Cerebellar cortex (tissue), 1 donor: ENCODE results near the gene IGFL2.
A peak's percentile ranks its signal among the peaks of the same experiment; 100 is the strongest.
"Not testable (repeated sequence)": the region's sequence is repeated elsewhere in the genome, so short reads cannot be mapped to it uniquely, and the experiment has no call there.

ENCODE experiments used
- DNase-seq: peaks from one replicate; pipeline ENCODE4 v3.0.0-alpha.2; 2015; ENCODE audit warnings: low spot score

The IGFL2 gene

DNA sequence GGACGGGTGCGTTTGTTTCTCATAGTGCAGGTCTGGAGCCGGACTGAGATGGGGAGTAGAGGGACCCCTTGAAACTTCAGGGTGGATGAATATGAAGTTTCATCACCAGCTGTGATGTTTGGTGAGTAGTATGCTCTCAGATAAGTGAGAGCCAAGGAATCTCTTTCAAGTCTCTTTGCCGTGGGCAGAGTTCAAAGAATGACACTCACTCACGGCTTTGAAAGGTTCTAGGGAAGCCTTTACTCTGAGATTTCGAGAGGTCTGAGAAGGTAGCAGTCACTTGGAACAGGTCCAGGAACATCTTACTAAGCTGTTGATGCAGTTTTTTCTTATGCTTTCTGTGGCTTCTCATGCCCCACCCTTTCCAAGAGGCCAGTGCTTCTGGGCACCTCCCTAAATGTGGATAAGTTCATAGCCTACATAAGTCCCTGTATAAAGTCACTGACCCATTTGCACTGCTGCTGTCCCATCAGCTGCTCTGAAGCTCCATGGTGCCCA is at the start of gene IGFL2:
IGFL2 (plus strand) TSS at position 448 of the 498 bp plus-strand sequence; CDS start at position 489, 41 bp downstream.
- no peak for DNase-seq

DNA sequence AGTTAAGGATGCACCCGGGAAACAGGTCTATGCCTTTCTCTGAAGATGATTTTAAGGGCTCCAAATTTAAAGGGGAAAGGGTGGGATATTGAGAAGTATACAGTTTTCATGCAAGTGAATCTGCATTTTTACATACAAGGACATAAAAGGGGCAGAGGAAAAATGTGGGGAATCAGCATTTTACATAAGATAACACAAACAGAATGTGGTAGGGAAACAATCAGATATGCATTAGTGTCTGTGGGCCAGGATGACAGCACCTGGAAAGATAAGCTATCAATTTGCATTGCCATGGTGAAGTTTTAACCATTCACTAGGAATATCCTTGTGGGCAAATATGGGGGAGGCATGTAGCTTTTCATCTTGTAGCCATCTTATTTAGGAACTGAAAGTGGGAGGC is 47.7 kb upstream of the IGFL2 start:
- no peak for DNase-seq

DNA sequence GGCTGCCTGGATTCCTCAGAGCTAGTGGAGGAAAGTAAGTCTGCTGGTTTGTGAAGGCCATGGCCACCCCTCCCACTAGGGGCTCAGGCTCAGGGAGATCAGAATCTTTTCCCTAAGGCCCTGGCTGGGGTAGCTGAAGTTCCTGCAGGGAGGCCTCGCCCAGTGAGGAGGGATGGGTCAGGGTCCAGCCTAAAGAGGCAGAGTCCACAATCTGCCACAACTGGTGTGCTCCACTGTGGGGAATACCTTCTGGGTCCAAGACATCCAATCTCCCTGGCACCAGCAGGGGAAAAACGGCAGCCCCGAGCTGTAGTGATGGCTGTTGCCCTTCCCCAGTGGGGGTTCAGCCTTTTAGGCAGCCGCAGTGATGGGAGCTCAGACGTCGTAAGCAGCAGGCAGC is 46.7 kb upstream of the IGFL2 start:
- no peak for DNase-seq

DNA sequence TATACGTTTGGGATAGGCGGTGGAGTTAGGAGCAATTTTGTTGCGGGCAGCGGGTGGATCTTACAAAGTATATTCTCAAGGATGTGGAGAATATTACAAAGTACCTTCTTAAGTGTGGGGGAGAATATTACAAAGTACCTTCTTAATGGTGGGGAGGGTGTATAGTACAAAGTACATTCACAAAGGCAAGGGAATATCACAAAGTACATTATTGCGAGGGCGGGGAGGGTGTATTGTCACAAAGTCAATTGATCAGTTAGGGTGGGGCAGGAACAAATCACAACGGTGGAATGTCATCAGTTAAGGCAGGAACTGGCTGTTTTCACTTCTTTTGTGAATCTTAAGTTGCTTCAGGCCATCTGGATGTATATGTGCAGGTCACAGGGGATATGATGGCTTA is 45.7 kb upstream of the IGFL2 start:
- not testable (repeated sequence) for DNase-seq

DNA sequence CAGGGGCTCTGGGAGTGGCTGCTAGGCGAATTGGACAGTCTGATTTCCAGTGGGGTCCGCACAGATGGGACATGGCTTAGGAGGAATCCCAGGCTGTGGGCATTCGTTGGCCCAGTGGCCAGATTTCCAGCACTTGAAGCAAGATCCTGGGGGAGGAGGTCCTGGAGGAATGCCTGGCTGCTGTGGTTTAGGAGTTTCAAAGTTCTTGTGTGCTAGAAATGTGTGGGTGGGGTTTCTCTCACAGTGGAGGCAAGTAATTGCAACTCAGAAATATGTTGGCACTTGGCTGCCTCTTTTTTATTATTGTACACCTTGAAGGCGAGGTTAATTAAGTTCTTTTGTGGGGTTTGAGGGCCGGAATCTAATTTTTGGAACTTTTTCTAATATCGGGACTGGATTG is 40.7 kb upstream of the IGFL2 start:
- no peak for DNase-seq

DNA sequence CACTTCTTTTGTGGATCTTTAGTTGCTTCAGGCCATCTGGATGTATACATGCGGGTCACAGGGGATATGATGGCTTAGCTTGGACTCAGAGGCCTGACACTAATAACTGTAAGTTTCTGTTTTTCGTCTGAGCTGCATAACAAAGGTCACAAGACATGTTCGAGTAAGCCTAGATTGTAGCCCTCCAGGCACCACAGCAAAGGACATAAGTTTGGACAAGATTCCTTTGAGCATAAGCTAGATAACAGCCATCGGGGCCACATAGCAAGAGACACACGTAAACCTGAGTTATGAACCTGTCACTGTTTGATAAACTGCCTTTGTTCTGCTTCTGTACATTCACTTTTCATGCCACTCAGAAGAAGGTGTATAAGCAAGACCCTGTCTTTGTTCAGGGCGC is 38.2 kb upstream of the IGFL2 start:
- no peak for DNase-seq

DNA sequence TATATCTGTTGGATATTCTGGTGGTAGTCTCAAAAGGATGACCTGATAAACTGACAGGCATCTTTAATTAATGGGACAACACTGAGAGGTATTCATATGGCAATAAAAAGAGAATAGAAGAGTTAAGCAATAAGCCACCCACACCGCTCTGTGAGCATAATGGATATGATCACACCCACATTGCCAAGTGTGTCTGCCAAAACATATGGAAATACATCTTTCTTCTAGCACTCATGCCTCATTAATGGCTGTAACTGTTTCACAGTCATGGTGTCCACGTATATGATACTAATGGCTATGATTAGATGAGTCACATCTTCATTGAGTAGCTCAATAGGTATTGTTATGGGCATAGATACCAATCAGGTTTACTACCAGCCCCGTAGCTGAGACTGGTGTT is 36.7 kb upstream of the IGFL2 start:
- no peak for DNase-seq

DNA sequence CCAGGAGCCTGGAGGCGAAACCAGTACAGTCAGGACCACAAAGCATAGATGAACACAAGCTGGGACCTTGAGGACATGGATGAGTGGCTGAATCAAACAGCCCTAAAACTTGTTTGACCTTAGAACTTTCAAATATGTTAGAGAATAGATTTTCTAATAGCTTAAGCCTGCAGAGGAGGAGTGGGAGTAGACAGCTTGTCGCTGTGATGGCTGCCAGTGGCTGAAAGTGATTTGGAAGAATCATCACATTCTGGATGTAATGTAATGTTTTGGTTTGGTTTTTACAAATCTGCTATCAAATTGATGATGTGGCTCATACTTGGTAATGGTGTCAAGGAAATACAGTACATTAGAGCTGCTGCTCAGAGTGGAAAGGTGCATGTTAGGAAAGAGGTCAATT is 35.5 kb upstream of the IGFL2 start:
- DNase-seq = no peak

DNA sequence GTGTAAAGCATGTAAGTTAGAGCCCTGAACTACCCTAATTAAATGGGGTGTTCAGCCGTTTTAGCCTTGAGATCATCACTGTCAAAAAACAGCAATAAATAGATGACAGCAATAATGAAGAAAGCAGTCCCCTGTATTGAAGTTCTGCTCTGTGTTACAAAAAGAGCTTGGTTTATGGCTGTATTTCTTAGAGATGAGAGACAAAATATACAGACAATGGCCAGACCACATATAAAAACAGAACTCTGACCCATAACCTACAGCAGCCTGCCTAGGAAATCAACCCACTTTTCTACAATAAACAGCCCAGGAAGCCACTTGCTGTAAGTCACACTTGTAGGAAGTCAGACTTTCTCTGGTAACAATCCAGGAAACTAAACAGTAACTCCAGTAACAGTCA is 34.3 kb upstream of the IGFL2 start:
- DNase-seq = no peak

DNA sequence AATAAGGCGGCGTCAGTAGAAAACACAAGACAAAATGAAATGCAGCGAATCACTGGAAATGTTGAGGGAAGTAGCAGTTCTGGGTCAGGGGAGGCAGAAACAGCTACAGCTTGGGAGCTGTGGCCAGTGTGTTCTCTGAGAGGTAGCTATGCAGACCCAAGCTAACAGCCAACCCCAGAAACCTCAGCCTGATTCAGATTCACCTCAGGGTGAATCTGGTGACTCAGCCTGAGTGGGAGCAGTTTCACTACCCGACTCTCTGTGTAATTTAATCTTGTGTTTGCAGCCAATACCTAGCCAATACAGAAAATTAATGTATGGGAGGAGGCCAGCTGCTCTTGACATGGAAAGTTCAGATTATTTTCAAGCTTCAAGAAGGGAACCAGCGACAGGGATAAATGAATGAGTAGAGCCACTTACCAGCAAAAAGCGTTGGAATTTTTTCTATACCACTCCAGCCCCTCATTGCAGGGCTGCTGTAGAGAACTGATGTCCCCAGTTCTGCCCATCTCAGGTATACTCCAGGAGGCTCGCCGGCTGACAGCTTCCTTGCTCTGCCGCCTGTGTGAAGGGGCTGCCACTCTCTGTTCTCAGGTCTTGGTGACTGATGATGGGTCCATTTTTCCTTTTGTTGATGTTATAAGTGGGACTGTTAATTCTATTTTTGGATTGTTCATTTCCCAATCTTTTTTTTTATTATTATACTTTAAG is 32.5 kb upstream of the IGFL2 start:
- no peak for DNase-seq

DNA sequence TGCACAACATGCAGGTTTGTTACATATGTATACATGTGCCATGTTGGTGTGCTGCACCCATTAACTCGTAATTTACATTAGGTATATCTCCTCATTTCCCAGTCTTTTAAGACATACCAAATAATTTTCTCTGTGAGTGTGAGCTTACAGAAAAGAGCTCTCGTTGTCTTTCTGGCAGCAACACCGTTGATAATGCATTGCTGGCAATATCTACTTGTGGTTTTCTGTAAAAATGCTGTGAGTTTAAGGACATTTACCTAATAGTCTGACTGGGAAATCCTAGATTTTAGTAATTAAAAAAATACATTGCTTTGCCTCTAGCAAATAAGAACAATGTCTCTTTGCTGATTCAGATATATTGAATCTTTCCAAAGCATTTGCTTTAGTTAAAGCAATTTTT is 31.9 kb upstream of the IGFL2 start:
- DNase-seq = no peak

DNA sequence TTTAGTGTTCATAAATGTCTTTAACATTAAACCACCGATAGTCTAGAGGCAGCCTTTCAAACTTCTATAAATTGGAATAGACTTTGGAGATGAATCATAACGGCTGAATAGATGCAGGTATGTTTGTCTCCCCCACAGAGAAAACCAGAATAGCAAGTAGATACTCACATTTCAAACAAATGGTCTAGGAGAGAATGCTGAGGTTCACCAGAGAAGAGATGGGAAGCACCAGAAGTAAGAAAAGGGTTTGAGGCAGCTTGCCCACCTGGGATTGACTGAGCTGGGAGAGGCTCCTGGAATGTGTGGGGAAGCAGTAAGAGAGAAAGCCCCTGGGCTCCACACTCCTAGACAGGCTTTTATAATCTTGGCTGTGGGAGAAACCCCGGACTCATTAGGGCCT is 29.9 kb upstream of the IGFL2 start:
- no peak for DNase-seq

DNA sequence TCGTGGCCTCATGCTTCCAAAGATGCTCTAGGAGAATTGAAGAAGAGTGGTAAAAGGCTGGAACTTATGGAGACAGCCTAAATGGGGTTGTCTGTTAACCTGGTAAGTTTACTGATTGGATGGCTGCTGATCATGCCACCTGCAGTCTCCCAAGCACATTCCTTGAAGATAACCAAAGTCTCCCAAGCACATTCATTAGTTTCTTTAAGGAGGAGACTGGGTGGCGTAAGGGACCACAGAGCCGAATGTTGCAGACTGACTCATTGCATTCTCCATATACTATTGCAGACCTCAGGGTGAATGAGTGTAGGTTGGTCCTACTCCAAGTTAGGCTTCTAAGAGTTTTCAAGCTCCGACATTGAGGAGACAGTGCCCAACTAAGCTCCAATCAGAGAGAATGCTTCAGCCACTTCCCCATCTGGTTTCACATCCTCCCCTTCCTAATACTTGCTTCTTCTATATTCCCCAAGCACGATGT is 23.4 kb upstream of the IGFL2 start, which contains the start of gene IGFL3:
IGFL3 (minus strand) TSS at position 51 of the 478 bp plus-strand sequence; CDS start at position 12, 39 bp downstream.
- no peak for DNase-seq

DNA sequence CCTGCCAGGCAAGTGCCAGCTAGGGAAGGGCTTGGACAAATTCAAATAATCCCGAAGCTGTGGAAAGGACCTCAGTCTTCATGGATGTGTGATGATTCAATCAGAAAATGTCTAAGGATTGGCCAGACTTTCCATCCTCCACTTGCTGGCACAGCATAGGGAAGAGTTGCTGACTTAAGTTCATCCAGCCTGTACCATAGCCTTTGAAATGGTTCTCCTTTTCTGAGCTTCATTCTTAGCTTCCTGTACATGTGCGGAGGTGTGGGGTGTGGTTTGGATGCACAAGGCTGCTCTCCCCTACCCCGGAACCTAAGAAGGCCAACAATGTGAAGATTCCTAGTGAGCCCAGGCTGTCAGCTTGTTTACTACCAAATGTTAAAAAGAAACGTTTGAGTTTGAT is 22.6 kb upstream of the IGFL2 start:
- no peak for DNase-seq

DNA sequence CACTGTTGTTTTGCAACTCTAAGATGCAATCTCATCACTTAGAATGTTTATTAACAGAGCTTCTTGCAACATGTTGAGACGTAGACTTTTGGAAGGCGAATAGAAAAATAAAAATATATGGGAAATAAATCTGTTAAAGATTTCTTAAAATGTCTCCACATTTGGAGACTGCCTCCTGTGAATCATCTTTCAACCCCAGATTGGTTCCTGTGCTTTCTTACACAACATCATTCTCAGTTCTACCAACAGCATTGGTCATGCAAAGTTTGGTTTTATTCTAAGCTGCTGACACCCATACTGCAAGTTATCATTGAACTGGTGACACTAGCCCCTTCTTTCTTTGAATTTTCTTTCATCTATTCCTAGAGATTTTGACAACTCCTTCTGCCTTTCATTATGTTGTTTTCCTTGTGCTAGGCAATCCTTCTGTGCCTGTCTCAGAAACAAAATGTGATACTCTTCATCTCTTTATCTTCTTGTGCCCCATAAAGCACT is 21.9 kb upstream of the IGFL2 start:
- DNase-seq = no peak

DNA sequence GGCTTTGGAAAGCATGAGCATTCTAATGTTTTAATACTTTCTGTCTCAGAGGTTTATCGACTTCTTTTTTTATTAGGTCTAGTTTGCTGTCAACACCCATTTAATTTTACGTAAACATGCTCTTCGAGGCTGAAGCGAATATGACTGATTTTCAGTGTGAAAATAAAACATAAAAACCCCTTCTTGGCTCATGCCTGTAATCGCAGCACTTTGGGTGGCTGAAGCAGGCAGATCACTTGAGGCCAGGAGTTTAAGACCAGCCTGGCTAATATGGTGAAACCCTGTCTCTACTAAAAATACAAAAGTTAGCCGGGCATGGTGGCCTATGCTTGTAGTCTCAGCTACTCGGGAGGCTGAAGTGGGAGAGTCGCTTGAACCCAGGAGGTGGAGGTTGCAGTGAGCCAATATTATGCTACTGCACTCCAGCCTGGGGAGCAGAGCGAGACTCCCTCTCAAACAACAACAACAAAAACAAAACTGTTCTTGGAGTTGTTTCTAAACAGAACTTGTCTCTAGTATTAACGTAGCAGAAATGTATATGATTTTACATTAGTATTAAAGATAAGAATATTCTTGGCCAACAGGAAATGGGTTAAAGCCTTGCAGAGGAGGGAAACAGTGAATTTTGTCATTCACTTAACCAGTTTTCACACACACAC is 16.4 kb upstream of the IGFL2 start:
- DNase-seq = peak; percentile 25

DNA sequence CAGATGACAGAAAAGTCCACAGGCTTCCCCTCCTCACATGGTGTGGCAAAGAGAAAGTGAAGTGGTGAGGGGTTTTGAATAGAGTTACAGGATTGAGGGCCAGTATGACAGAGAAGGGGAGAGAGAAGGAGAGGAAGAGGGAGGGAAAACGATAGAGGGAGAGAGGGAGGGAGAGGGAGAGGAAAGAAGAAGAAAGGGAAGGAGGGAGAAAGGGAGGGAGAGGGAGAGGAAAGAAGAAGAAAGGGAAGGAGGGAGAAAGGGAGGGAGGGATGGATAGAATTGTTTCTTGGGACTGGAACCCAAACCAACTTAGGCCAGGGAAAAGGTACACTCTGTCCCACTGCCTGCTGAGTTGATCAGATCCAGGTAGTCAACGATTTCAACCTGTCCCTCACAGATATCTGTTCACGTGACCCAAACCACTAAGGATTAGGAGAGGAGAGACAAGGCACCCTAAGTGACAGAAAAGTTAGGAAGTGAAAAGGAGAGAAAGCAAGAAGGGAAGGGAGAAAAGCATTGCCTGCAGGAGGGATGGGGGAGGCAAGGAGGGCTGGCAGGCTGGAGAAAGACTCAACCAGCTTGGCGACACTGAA is 15.4 kb upstream of the IGFL2 start:
- no peak for DNase-seq

DNA sequence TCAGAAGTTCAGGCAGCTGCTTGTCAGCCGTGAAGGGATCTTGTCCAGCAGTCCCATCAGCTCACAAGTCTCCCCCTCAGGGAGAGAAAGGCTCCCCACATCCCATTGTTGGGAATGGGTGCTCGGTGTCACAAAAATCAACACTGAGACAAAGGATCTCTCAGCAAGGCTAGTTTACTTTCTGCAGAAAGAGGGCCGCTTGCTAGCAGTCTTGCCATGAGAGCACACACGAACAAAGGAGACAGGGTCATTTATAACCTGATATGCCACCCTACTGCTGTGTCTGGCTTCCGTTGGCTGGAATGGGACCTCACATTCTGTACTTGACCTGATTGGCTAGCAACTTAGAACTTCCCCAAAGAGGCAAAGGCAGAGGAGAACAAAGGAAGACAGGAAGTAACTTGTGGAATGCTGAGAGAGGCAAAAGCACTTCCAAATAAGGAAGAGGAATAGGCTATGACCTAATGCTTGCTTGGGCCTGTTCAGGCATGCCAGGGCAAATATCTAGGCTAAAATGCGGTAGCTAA is 14.9 kb upstream of the IGFL2 start:
- DNase-seq = peak; percentile 91

DNA sequence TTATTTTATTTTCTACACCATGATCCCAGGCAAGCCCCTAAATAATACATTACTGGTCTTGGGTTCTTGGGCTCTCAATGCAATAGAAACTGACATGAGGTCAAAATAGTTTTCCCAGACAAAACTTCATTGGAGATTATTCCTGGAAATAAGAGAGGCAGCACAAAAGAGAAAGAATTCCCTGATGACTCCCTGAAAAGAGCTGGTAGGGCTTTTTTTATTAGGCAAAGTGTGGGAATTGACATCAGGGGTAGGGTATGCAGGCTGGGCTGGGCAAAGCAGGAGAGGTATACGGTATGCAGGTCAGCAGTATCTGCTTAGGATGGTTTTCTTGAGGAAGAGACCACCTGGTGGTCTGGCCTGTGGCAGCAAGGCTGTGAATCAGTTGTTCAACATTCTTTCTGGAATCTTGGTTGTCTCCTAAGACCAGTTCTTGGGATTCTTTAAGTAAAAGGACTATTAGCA is 14.2 kb upstream of the IGFL2 start:
- DNase-seq = peak; percentile 56

DNA sequence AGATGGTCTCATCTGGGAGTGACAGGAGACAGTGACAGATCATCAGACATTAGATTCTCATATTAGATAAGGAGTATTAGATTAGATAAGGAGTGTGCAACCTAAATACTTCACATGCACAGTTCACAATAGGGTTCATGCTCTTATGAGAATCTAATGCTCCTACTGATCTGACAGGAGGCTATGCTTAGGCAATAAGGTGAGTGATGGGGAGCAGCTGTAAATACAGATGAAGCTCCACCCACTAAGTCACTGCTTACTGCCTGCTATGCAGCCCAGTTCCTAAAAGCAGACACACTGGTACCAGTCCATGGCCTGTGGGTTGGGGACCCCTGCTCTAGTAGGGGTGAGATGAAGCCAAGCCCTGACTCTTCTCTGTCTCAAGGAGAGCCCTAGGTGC is 13.5 kb upstream of the IGFL2 start:
- DNase-seq = peak; percentile 23

DNA sequence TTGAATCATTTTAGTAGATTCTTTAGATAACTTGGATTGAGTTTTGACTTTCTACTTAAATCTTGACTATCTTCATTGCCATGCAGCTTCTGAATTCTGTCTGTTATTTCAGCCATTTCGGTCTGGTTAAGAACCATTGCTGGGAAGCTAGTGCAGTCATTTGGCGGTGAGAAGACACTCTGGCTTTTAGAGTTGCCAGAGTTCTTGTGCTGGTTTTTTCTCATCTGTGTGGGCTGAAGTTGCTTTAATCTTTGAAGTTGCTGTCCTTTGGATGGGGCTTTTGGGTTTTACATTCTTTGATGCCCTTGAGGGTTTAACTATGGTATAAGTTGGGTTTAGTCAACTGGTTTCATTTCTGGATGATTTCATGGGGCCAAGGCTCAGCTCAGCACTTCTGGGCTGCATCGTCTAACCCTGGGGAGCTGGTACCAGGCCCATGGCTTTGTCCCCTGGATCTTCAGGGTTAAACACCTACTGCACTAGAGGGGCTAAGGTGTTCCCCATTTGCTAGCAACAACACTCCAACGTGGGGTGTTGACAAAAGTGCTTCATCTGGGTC is 10.0 kb upstream of the IGFL2 start:
- no peak for DNase-seq

DNA sequence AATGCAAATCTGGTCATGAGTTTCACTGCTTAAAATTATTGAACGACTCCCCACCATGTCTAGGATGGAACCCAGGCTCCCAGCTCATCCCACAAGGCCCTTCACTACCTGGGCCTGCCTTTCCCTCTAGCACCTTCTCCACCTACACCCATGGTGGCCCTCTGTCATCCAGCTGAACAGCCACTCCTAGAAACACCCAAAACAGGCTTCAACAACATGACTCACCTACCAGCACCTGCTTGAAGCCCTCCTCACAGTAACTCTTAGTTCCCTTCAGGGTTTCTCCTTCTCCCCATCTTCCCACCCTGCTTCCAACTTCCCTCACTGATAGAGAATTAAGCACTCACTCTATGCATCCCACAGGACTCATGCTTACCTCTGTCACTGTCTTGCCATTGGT is 6.6 kb upstream of the IGFL2 start:
- DNase-seq = no peak
